Measurements from ENCODE around the gene DCAF16.

Gene DCAF16

DNA sequence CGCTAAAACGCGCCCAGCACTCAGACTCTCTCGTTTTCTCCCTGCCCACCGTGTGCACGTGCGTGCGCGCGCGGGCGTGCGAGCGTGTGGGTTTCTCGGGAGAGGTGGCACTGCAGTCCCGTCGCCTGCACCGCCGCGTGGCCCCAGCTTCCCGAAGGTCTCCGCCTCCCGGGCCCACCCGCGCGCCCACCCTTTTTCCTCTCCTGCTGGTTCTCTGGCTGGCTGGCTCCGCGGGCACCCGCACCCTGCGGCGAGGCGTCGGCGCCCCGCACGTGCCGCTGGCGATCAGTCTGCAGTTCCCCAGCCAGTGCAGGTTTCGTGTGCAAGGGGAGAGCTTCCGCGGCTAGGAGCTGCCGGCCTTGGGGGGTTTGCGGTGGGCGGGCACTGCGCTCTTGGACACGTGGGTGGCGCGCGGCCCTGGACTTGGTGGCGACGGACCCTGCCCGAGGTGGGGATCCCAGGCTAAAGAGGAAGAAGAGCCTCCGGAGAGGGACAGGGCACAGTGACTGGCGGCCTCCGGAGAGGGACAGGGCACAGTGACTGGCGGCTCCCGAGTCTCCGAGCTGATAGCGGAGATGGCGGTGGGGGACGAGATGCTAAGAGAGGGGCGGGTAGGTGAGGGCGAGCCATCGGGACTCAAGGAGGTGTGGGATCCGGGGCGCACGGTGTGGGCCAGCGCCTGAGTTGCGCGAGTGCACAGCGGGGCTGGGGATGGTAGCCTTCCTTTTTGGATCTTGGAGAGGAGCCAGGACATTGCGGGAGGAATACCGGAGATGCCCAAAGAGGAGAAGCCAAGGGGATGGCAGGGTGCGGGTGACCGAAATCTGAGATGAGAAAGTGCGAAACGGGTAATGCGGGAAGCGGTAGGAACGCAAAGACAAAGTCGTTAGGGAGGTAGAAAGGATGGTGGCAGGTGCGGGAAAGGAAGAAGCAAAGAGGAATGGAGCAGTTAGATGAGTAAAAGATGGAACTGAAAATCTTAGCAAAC is 29.0 kb downstream of the DCAF16 start, which contains the start of gene FAM184B:
Gene FAM184B, minus strand, starts transcription at position 322 of the 988 bp plus-strand sequence. CDS start 322 bp downstream, outside the sequence.
- no peak for DNase-seq (ENCODE audit: low read depth)

DNA sequence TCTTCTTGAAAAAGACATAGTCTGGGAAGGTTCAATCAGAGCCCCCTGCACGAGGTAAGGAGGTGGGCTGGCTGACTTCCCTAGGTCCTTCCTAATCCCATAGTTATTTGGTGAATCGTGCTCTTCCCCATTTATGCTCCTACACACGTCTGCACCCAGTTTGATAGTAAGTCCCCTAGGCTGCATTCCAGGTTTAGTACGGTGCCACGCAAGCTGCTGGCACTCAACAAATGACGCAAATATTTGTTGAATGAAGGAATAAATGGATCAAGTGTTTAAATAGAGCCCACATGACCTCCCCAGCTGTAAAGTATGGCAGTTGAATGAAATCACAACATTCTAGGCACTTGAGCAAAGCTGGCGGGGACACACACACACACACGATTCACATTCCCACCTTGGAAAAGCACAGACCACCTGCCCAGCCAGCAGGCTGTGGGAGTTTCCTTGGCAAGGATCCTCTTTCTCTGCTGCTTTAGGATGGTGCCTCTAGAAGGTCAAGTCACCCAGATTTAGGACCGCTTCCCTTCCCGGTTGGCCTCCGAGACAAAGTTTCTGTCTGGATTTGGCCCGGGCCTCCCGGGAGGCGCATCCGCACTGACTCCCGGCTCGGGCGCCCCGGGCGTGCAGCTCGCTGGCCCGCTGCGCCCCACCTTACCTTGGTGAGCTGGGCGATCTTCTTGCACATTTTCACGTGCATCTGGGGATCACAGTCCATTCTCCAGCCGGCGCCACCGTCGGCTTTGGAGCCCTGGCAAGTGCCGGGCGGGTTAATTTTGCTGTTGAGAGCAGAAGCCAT is 29.9 kb downstream of the DCAF16 start:
- DNase-seq (ENCODE audit: low read depth): no peak

DNA sequence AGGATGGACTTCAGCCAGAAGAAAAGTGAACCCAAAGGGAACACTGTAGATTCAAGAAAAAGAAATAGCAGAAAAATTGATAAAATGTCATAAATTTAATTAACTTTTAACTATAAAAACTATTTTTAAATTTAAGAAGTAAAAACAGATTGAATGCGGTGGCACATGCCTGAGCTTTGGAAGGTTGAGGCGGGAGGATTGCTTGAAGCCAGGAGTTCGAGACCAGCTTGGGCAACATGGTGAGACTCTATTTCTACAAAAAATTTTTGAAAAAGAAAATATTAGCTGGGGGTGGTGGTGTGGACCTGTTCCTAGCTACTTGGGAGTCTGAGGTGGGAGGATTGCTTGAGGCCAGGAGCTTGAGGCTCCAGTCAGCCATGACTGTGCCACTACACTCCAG is 32.1 kb downstream of the DCAF16 start:
- DNase-seq (ENCODE audit: low read depth): no peak

DNA sequence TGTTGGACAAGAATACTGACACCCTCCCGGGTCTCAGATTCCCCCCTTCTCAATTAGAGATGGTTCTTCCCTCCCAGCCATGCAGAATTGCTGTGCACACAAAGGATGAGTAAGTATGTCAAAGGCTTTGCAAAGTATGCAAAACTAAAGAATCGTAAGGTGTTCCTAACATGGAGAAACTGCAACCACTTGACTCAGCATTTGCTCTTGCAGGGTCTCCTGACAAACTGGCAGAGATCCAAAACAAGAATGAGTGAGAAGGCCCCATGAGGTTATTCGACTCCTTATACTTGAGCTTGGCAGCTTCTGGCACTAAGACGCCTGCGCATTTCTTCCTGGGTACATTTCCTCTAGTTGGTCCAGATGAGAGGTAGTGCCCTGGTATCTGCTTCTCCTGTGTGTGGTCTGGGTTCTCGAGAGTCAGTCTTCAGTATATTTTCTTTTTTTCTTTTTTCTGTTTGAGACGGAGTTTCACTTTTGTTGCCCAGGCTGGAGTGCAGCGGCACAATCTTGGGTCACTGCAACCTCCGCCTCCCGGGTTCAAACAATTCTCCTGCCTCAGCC is 37.3 kb downstream of the DCAF16 start:
- DNase-seq (ENCODE audit: low read depth): no peak

DNA sequence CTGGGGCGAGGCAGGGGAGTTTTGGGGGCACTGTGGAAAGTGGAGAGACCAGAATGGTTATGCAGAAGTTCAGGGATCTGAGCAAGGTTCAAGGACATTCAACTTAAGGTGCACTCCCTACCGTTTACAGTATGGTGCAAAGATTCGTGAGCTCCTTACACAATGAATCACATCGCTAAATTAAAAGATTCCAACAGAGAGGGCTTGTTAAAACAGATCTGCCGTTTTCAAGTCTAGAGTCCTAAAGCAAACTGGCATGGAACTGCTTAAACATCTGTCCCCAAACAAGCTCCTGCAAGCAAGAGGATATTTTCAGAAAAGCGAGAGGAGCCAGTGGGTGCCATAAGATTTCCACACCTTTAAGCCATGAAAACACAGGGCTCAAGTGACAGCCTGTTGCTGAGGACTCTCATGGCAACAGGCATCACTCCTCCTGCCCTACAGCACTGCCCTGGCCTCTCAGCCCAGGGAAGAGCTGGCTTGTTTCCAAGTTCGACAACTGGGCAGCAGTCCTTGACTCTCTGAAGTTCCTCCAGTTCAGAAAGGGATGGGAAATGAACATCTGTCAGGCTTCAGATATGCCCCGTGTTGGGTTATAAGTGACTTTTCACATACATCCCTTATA is 39.2 kb downstream of the DCAF16 start:
- no peak for DNase-seq (ENCODE audit: low read depth)

DNA sequence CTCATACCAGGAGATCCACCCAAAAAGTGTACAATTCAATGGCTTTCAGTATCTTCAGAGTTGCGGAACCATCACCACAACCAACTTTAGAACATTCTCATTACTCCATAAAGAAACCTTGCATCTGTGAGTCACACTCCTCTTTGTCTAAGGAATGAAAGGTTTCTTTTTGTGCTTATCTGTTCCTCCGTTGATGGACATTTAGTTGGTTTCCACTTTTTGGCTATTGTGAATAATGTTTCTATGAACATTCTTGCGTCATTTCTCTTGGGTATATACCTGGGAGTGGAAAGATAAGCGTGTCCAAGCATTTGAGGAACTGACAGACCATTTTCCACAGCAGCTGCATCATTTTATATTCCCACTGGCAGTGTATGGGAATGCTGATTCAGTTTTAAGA is 39.7 kb downstream of the DCAF16 start:
- no peak for DNase-seq (ENCODE audit: low read depth)

DNA sequence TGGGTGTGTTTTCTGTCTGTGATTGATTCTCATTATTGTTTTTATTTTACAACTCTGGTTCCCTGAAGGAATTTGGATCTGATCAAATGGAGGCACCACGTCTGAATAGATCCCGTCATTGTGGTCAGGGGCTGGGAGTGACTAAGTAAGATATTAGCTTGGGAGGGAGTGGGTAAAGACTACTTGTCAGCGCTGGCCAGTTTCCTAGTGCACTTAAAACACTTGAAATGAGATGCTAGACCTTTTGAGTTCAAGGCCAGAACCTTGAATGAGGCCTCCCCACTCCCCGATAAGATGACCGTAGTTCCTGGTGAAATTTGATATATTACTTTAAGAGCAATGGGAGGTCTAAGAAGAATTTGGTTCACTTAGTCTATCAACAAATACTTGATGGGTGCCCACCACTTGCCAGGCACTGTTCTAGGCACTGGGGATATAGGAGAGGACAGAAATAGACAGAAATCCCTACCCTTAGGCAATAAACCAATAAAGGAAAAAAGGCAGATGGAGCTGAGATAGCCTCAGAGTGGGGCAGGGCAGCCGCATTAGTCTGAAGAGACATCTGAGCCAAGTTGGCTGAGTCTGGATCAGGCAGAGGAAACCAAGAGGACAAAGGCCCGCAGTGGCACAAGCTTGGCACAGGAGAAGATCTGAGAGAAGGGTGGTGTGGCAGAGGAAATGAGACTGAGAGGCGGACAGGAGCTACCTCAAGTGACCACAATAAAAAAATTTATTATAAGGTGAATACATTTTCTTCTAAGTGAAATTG is 41.0 kb downstream of the DCAF16 start:
- DNase-seq (ENCODE audit: low read depth): no peak

DNA sequence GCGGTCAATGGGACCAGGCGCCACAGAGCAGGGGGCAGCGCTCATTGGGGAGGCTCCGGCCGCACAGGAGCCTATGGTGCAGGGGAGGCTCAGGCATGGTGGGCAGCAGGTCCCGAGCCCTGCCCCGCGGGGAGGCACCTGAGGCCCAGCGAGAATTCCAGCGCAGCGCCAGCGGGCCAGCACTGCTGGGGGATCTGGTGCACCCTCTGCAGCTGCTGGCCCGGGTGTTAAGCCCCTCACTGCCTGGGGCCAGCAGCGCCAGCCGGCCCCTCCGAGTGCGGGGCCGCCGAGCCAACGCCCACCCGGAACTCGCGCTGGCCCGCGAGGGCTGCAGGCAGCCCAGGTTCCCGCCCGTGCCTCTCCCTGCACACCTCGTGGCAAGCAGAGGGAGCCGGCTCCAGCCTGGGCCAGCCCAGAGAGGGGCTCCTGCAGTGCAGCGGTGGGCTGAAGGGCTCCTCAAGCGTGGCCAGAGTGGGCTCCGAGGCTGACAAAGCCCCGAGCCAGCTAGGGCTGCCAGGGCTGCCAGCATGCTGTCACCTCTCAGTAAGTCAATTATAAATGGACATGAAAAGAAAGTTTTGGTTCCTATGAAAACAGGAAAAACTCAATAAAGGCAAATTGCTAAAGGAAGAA is 43.6 kb downstream of the DCAF16 start:
- DNase-seq (ENCODE audit: low read depth): no peak

DNA sequence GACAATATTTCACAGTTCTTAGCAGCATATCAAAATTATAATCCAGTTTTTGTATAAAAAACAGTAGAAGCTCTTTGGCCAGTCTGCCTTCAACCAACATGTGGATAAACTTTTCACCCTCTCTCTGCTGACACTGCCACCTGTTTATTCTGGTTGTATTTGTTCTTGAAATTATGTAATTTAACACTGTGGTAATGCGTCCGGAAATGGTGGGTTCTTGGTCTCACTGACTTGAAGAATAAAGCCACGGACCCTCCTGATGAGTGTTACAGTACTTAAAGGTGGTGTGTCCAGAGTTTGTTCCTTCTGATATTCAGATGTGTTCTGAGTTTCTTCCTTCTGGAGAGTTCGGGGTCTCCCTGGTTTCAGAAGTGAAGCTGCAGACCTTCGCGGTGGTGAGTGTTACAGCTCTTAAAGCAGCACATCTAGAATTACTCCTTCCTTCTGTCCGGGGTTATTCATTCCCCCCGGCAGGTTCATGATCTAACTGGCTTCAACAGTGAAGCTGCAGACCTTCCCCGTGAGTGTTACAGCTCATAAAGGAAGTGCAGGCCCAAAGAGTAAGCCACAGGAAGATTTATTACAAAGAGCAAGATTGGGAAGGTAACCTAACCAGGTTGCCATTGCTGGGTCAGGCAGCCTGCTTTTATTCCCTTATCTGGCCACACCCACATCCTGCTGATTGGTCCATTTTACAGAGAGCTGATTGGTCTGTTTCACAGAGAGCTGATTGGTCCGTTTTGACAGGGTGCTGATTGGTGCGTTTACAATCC is 44.9 kb downstream of the DCAF16 start:
- DNase-seq (ENCODE audit: low read depth): no peak

DNA sequence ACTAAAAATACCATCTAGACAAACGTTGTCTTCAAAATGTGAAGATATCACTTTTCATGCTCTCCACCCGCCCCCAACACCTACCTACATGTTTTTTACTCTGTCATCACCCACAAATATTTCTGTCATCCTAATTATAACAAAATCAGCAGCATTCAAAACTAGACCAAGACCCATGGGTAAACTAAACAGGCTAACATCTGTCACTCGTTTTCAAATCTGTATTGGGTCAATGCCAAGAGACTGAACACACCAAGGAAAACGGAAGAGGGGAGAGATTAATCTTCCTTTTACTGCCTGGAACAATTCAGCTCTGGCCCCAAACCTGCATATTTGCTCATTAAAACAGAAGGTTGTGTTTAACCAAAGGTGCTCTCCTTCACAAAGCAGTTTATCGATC is 46.6 kb downstream of the DCAF16 start:
- DNase-seq (ENCODE audit: low read depth): no peak

DNA sequence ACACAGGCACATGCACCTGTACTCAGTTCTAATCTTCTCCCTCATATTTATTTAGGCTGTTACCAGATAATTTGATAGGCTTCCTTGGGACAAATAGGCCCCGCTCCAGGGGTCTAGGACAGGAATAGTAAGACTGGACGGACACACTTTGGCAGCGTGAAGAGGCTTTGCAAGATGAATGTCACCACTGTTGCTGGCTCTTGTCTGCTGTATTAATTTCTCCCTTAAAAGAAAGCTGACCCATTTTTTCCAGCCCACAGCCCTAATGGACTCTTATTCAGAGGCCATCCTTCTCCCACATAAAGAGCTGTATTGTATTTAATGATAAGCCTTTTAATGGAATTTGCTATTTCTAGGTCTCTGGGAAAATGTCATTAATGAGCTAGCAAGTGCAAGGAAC is 47.1 kb downstream of the DCAF16 start:
- no peak for DNase-seq (ENCODE audit: low read depth)

DNA sequence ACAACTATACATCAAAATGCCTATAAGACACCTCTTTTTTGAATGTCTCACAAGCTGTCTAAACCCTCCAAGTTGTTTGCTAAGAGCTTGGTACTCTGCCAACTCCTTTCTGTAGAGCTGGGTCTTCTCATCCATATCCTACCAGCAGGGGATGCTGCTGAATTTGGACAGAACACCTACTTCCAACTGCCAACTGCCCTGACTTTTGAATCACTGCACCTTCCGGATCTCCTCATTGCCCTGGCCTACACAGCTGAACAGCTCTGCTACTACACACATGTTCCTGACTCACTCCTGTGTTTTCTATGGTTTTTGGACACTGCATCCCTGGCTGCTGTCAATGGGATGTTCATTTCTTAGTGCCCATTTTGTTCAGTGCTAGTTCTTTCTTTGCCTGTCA is 47.8 kb downstream of the DCAF16 start:
- DNase-seq (ENCODE audit: low read depth): no peak

DNA sequence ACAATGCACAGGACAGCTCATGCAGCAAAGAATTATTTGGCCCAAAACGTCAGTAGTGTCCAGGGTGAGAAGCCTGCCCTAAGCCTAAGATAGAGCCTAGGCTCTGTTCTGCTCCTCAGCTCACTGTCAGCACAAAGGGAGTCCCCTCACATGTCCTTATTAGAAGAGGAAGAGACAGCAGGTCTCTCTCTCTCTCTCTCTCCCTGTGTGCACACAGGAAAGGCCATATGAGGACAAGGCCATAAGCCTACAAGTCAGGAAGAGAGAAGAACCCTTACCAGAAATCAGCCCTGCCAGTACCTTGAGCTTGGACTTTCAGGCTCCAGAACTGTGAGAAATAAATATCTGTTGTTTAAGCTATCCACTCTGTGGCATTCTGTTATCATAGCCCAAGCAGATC is 49.5 kb downstream of the DCAF16 start:
- DNase-seq (ENCODE audit: low read depth): no peak

DNA sequence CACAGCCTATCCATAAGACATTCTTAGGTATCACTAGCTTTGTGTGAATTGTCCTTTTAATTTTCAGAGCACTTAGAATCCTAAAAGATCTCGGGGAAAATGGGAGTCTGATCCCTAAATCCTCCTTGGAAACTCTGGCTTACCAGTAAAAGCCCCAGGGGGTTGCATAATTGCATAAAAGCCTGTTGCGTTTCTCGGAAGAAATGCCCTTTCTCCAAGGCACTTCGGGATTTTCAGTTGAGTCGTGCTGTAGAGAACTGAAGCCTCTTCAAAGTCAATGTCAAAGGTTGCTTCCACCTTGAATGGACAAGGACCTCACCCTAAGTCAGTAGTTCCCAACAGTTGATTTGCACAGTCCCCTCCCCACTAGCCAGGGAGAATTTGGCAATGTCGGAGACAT is 49.9 kb downstream of the DCAF16 start:
- DNase-seq (ENCODE audit: low read depth): no peak

DNA sequence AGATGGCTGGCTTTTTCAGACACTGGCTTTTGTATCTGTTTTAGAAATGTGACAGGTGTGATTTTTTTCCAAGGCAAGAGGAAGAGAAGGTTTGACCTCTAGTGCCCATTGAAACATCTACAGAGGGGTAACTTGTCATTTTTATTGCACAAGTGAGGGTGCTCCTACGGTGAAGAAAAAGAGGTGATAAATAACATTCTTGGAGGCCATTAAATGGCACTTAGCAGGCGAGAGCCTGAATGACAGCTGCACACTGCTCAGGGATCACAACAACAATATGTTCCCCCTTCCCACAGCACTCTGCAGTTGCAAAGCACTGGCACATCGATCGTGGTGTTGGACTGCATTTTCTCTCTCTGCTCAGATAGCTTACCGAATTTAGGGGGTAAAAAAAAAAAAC is 52.1 kb downstream of the DCAF16 start:
- DNase-seq (ENCODE audit: low read depth): no peak

DNA sequence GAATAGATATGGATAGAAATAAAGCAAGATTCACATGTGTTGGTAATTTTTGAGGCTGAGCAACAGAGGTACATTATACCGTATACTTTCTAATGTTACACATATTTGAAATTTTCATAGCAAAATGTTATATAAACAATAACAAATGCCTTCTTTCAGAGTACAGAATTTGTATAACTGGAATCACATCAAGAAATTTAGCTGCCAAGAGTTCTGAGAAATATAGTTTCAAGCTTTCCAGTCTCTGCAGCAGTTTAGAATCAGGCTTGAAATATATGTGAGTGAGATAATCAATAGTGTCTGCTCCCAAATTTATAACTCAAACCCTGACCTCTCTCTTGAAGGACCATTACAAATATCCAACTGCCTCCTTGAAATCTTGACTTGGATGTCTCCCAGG is 52.9 kb downstream of the DCAF16 start:
- DNase-seq (ENCODE audit: low read depth): no peak

DNA sequence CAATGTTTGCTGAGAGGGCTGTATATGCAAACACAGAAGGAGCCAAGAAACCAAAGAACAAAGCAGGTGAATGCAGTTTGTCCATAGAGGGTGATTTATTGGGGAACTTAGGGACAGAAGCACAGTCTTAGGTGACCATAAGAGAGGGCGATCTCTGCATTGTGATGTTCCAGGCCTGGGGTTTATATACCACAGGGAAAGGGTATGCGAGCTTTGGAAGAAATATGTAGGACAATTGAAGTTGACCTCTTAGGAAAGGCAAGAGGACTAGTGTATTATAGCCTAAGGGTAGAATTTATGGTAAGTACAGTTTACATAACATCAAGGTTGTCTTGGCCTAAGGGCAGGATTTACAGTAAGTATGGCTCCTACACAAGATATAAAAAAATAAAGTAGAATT is 56.9 kb downstream of the DCAF16 start:
- no peak for DNase-seq (ENCODE audit: low read depth)
